Muscle layer of colon (tissue), 2 donors: ENCODE measurements around the gene IBSP.
A peak's percentile ranks its signal among the peaks of the same experiment; 100 is the strongest.

ENCODE experiments used
- H3K27ac ChIP-seq: one replicate; pipeline ENCODE4 v1.7.0; 2013; ENCODE audit warnings: low read depth, mild to moderate bottlenecking, low read length, moderate library complexity
- H3K27me3 ChIP-seq, 2 donors: one replicate each; pipeline ENCODE4 v1.7.0; 2013; ENCODE audit warnings: low read length in 2 of 2, mild to moderate bottlenecking in 2 of 2; ENCODE audit not compliant: insufficient read depth in 2 of 2, control insufficient read depth in 1 of 2
- H3K36me3 ChIP-seq: one replicate; pipeline ENCODE4 v1.7.0; 2013; ENCODE audit warnings: mild to moderate bottlenecking, low read length; ENCODE audit not compliant: insufficient read depth
- H3K4me1 ChIP-seq: one replicate; pipeline ENCODE4 v1.7.0; 2013; ENCODE audit warnings: mild to moderate bottlenecking, low read length; ENCODE audit not compliant: insufficient read depth
- H3K4me3 ChIP-seq, 2 donors: one replicate each; pipeline ENCODE4 v1.7.0; 2013; ENCODE audit warnings: low read length in 2 of 2, low read depth in 1 of 2, mild to moderate bottlenecking in 1 of 2, moderate library complexity in 1 of 2
- H3K9ac ChIP-seq: one replicate; pipeline ENCODE4 v1.7.0; 2013; ENCODE audit warnings: low read length
- H3K9me3 ChIP-seq: one replicate; pipeline ENCODE4 v1.7.0; 2013; ENCODE audit warnings: mild to moderate bottlenecking, low read length
- donor health status: abdominal sarcoma.
- donor health status: Adenocarcinoma of cecum.

The IBSP gene

GRCh38 chr4:87838890-87839591 is 39.7 kb downstream of the IBSP start:
- Histone ChIP-seq H3K27ac (no peak overlapping the region), H3K4me1 (peaks cover 7% of the 10 kb centered on the region), H3K27me3 (no peaks in the 10 kb centered on the region), H3K9ac (no peak overlapping the region), H3K36me3 (no peaks in the 10 kb centered on the region), H3K4me3 (no peak overlapping the region), H3K9me3 (no peaks in the 10 kb centered on the region)

DNA sequence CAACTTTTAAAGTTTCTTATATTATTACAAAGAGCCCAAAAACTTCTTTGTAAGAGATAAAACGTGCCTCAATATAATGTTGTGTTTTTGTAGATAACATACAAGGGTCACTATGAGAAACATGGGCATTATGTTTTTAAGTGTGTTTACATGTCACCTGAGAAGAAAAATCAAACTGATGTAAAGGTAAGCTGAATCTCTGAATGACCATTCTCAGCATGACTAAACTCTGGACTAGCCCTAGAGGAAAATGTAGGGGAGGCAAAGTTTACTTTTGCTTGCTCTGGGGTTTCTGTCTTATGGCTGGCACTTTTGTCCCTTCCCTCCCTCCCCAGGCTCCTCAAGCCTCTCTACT is 40.2 kb downstream of the IBSP start:
- H3K4me1 ChIP-seq: peaks cover 7% of the 10 kb centered on the region
- no peaks in the 10 kb centered on the region for H3K27me3 ChIP-seq
- H3K36me3 ChIP-seq: no peaks in the 10 kb centered on the region
- no peak overlapping the region for H3K9ac ChIP-seq
- H3K9me3 ChIP-seq: no peaks in the 10 kb centered on the region
- H3K4me3 ChIP-seq: no peak overlapping the region
- H3K27ac ChIP-seq: no peak overlapping the region

GRCh38 chr4:87840149-87840548 is 40.8 kb downstream of the IBSP start:
- Histone ChIP-seq H3K27me3 (no peaks in the 10 kb centered on the region), H3K9ac (no peak overlapping the region), H3K9me3 (no peaks in the 10 kb centered on the region), H3K4me1 (peaks cover 7% of the 10 kb centered on the region), H3K36me3 (no peaks in the 10 kb centered on the region), H3K4me3 (no peak overlapping the region), H3K27ac (no peak overlapping the region)

DNA sequence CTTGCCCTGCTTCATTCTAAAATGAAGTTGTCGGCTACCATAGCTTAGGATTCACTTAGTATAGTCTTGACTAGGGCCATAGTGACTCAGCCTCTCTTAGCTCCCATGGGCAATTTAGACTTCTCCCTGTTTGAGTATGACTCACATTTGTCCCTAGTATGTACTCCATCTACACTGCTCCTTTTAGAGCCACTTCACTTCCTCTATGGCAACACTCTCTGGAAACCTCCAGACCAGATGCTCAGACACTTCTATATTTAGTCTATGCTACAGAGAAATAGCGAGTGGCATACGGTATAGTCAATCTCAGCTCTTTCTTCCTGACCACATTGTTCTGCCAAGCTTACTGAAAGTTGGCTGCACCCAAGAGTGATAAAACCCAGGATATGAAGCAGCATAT is 44.6 kb downstream of the IBSP start:
- H3K27me3 ChIP-seq: no peaks in the 10 kb centered on the region
- no peaks in the 10 kb centered on the region for H3K9me3 ChIP-seq
- H3K9ac ChIP-seq: no peak overlapping the region
- no peak overlapping the region for H3K27ac ChIP-seq
- no peaks in the 10 kb centered on the region for H3K36me3 ChIP-seq
- H3K4me1 ChIP-seq: peaks cover 7% of the 10 kb centered on the region
- no peak overlapping the region for H3K4me3 ChIP-seq

- Histone ChIP-seq H3K27me3 (no peaks in the 10 kb centered on the region), H3K4me1 (peaks cover 2% of the 10 kb centered on the region), H3K27ac (no peak overlapping the region), H3K4me3 (no peak overlapping the region), H3K9ac (no peak overlapping the region), H3K9me3 (no peaks in the 10 kb centered on the region), H3K36me3 (no peaks in the 10 kb centered on the region)
These were observed 45.1 kb downstream of the IBSP start for GRCh38 chr4:87844452-87844851.

GRCh38 chr4:87846226-87846625 is 46.9 kb downstream of the IBSP start:
- no peaks in the 10 kb centered on the region for H3K36me3 ChIP-seq
- no peak overlapping the region for H3K4me3 ChIP-seq
- H3K4me1 ChIP-seq: no peaks in the 10 kb centered on the region
- no peak overlapping the region for H3K9ac ChIP-seq
- H3K27ac ChIP-seq: no peak overlapping the region
- no peaks in the 10 kb centered on the region for H3K27me3 ChIP-seq
- no peaks in the 10 kb centered on the region for H3K9me3 ChIP-seq

GRCh38 chr4:87848622-87849351 is 49.4 kb downstream of the IBSP start:
- Histone ChIP-seq H3K36me3 (no peaks in the 10 kb centered on the region), H3K9me3 (no peaks in the 10 kb centered on the region), H3K27ac (no peak overlapping the region), H3K27me3 (no peaks in the 10 kb centered on the region), H3K4me1 (no peaks in the 10 kb centered on the region), H3K4me3 (peak overlapping the region in 1 of 2 donors; percentile 41), H3K9ac (peak overlapping the region; percentile 18)

DNA sequence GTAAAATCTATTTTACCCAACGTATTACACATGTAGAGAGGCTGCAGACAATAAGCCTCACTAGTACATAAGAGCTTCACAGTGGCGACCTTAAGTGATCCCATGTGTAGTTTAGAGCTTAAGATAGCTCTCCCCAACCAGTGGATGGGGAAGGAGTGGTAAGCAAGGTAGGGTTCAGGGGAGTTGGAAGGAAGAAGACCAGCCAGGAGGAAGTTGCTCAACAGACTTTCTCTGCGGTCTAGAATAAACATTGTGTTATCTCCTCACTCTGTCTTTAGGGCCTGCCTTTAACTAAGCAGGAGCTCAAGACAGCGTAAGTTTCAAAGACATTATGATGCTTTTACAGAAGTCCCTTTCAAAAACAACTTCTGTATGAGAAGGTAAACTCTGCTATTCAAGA is 50.3 kb downstream of the IBSP start:
- Histone ChIP-seq H3K4me1 (no peaks in the 10 kb centered on the region), H3K27ac (peak overlapping the region; percentile 37), H3K9ac (no peak overlapping the region), H3K27me3 (no peaks in the 10 kb centered on the region), H3K4me3 (no peak overlapping the region), H3K9me3 (no peaks in the 10 kb centered on the region), H3K36me3 (no peaks in the 10 kb centered on the region)

DNA sequence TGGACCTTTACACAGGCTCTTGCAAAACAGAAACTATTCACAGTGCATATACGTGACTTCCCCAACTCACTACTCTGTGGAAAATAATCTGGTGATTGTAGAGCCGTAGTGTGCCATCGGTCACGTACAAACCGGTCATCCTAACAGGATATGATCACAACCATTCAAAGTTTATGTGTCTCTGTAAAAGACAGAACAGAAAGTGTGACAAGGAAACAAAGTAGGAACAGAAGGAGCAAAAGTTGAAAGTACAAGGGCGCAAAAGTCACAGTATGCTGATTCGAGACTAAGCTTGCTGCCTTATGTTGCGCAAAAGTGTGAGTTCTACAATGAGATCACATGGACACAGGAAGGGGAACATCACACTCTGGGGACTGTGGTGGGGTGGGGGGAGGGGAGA is 52.0 kb downstream of the IBSP start:
- Histone ChIP-seq H3K9me3 (no peaks in the 10 kb centered on the region), H3K27me3 (no peaks in the 10 kb centered on the region), H3K36me3 (no peaks in the 10 kb centered on the region), H3K9ac (no peak overlapping the region), H3K27ac (no peak overlapping the region), H3K4me1 (no peaks in the 10 kb centered on the region), H3K4me3 (no peak overlapping the region)

DNA sequence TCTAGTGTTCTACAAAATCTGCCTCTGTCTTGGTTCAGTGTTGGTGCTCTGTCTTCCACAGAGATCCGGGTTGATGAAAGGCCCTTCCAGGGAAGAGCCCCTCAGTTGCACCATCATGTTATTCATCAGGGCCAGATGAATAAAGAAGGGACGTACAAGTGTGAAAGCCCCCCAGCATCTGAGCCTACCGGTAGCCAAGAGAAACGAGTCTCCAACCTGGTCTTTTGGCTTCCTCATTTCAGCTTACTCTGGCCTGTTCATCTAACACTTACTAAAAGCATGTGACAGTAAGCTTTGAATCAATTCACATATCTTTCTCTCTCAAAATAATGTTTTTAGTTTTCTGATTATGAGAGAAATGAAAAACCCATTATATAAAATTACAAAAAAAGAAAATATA is 52.6 kb downstream of the IBSP start:
- Histone ChIP-seq H3K36me3 (no peaks in the 10 kb centered on the region), H3K27me3 (no peaks in the 10 kb centered on the region), H3K27ac (no peak overlapping the region), H3K9me3 (no peaks in the 10 kb centered on the region), H3K4me3 (no peak overlapping the region), H3K9ac (no peak overlapping the region), H3K4me1 (no peaks in the 10 kb centered on the region)

DNA sequence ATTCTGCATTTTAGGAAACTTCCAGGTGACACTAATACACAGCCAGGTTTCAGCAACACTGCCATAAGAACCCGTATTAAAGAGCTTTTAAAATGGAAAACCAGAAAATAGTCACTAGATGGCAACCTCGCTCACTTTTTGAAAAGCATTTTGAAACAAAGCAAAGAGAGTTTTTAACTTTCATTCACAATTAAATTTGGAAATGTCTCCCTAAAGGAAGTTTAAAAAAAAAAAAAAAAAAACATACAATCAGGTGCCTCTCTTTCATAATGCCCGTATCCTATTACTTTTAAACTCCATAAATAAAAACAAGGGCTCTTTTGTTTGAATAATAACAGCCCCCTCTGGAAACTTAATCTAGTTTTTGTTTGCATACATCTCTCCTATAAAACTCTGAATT is 53.8 kb downstream of the IBSP start:
- no peak overlapping the region for H3K4me3 ChIP-seq
- H3K27me3 ChIP-seq: no peaks in the 10 kb centered on the region
- H3K9me3 ChIP-seq: no peaks in the 10 kb centered on the region
- H3K9ac ChIP-seq: no peak overlapping the region
- no peaks in the 10 kb centered on the region for H3K36me3 ChIP-seq
- H3K27ac ChIP-seq: no peak overlapping the region
- no peaks in the 10 kb centered on the region for H3K4me1 ChIP-seq

DNA sequence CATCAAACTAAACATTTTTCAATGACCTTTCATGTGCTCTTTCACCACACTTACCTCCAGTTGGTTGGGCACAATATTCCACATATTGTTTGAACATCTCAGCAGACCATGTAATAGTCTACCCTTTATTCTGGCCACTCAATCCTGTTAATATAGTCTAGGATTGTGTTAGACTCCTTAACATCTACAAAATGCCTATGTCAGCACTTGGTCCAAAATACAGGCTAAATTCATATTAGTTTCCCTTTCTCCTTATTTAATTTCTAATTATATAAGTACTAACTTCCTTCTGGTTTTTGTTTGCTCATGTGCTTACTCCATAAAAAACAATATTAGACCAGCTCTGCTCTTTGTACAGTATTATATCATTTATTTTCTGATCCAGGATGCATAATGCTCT is 54.5 kb downstream of the IBSP start:
- Histone ChIP-seq H3K4me3 (no peak overlapping the region), H3K27ac (no peak overlapping the region), H3K4me1 (no peaks in the 10 kb centered on the region), H3K27me3 (no peaks in the 10 kb centered on the region), H3K9ac (no peak overlapping the region), H3K9me3 (no peaks in the 10 kb centered on the region), H3K36me3 (no peaks in the 10 kb centered on the region)
